Activated CD4-positive, alpha-beta T cell treated with anti-CD3 and anti-CD28 coated beads for 36 hours (primary cell): ENCODE data around the gene SCAMP4. TPM values are rescaled to one million over a fixed set of nuclear protein-coding genes. Genes with fewer than 3 reads are reported as not detected.
"Not testable (repeated sequence)": the region's sequence is repeated elsewhere in the genome, so short reads cannot be mapped to it uniquely, and the experiment has no call there.

ENCODE experiments used
- ATAC-seq: fragments of 200-7000 bp; cut with Tn5 transposase; one replicate; pipeline ENCODE4 v1.10.0; 2021; ENCODE audit warnings: mild to moderate bottlenecking, moderate library complexity
- CTCF ChIA-PET: fragments of 350-600 bp; sonication (Branson Sonifier 250); formaldehyde crosslinking; loops from one replicate; lab custom pipeline; 2021; ENCODE audit warnings: antibody characterized with exemption; lab: Charles Lee
- POLR2A ChIA-PET: fragments of 350-600 bp; sonication (Branson Sonifier 250); formaldehyde crosslinking; loops from one replicate; lab custom pipeline; 2021; ENCODE audit warnings: antibody characterized with exemption, inconsistent platforms; lab: Charles Lee
- DNase-seq: peaks from one replicate; pipeline ENCODE4 v3.0.0-alpha.2; 2020
- H3K27ac Mint-ChIP-seq: one replicate; pipeline ENCODE4 v1.8.0; 2021; ENCODE audit warnings: mixed read lengths
- H3K27me3 Mint-ChIP-seq: one replicate; pipeline ENCODE4 v1.8.0; 2021; ENCODE audit warnings: mixed read lengths
- H3K36me3 Mint-ChIP-seq: one replicate; pipeline ENCODE4 v1.8.0; 2021; ENCODE audit warnings: low read depth, mixed read lengths
- H3K4me1 Mint-ChIP-seq: one replicate; pipeline ENCODE4 v1.8.0; 2021; ENCODE audit warnings: mixed read lengths
- H3K4me3 Mint-ChIP-seq: one replicate; pipeline ENCODE4 v1.8.0; 2021; ENCODE audit warnings: mild to moderate bottlenecking, moderate library complexity, mixed read lengths
- H3K9me3 Mint-ChIP-seq: one replicate; pipeline ENCODE4 v1.8.0; 2021; ENCODE audit warnings: low read depth, mixed read lengths
- intact Hi-C, 2 experiments: fragments of 100-400 bp; cut with DNase I in 1 of 2; cut with micrococcal nuclease in 1 of 2; formaldehyde crosslinking; loops; one replicate each; pipeline versions ENCODE4 v1.14.2 to v1.15.1; 2022 to 2024; cut with DNase I, micrococcal nuclease
- total RNA-seq, 2 experiments: library from RNA; stranded (reverse); gene quantifications; one replicate each; pipeline ENCODE4 v1.2.3, GENCODE V29; 2021

Gene SCAMP4
- total RNA-seq, 2 experiments from 2014 or later, result 20.5 to 25.6 TPM

DNA sequence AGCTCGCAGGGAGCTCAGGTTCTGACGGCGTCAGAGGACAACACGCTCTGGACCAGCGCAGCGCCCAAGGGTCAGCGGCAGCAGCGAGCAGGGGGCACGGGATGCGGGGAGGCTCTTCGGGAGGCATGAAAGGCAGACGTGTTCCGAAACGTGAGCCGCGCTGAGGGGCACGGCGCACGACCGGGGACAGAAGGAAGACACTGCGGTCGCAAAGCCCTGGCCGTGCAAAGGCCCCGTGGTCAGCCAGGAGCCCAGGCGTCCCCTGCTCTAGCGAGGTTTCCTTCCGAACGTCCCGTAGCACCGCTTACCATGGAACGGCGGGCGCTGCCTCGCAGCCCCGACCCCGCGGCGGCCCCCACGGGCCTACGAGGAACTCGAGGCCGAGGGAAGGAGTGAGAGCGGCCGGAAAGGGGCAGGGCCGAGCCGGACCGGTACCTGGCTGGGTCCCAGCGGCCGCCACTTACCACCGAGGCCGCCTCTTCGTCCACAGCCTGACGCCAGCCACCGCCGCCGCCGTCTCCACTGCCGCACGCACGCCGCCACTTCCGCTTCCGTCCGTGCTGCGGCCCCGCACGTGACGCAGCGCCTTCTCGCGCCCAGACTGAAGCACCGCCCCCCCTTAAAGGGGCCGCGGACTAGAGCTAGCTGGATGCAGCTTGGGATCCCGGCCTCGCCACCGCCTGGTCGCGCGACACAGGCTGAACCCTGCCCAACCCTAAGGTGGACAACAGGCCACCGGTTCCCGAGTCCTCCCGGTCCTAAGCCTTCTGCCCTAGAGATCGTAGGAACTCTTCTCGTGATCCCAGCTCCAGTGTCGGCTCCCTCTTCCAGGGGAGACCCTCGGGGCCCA is 29.3 kb upstream of the SCAMP4 start:
- intact Hi-C loops, result loop anchor here (1.0 to 5.0 kb wide), 6 partner anchors 9 to 361 kb away; partner anchors contain the start of genes ABHD17A (in 2 of the 2), ADAT3 (in 1 of the 2), IZUMO4 (in 1 of the 2) and MOB3A (in 1 of the 2)
- POLR2A ChIA-PET, result interaction anchor here (0.6 to 1.5 kb wide), 8 partner anchors 9 to 156 kb away, joined by 3 to 6 read pairs (median 4); partner anchors contain the start of gene ABHD17A
- DNase-seq, result peak; percentile 95

GRCh38 chr19:1876496-1877279 is 28.5 kb upstream of the SCAMP4 start:
- peaks cover 23% of the 10 kb centered on the region for H3K36me3 Mint-ChIP-seq
- H3K4me1 Mint-ChIP-seq, result peaks cover 20% of the 10 kb centered on the region
- CTCF ChIA-PET, result interaction anchor here (0.6 to 1.3 kb wide), 9 partner anchors 8 to 505 kb away, joined by 3 to 4 read pairs (median 3); partner anchors contain the start of gene ABHD17A
- ATAC-seq (peak; percentile 16), DNase-seq (peak; percentile 34)
- H3K27ac Mint-ChIP-seq, result peak overlapping the region; percentile 95
- H3K9me3 Mint-ChIP-seq, H3K27me3 Mint-ChIP-seq: not testable (repeated sequence)
- POLR2A ChIA-PET, result interaction anchor here (0.5 to 1.5 kb wide), 8 partner anchors 8 to 155 kb away, joined by 3 to 6 read pairs (median 4); partner anchors contain the start of gene ABHD17A
- intact Hi-C loops, result loop anchor here (1.0 to 5.0 kb wide), 6 partner anchors 9 to 361 kb away; partner anchors contain the start of genes ABHD17A (in 2 of the 2), ADAT3 (in 1 of the 2), IZUMO4 (in 1 of the 2) and MOB3A (in 1 of the 2)
- H3K4me3 Mint-ChIP-seq, result peak overlapping the region; percentile 92

More for the DNA sequence above, 29.3 kb upstream of the SCAMP4 start:
- Mint-ChIP-seq H3K27me3 (no peaks in the 10 kb centered on the region), H3K36me3 (peaks cover 23% of the 10 kb centered on the region), H3K9me3 (no peaks in the 10 kb centered on the region), H3K27ac (peak overlapping the region; percentile 97), H3K4me3 (peak overlapping the region; percentile 92), H3K4me1 (peaks cover 20% of the 10 kb centered on the region)
- CTCF ChIA-PET, result interaction anchor here (0.6 to 1.5 kb wide), 10 partner anchors 9 to 281 kb away, joined by 3 to 8 read pairs (median 4); partner anchors contain the start of gene ABHD17A
- ATAC-seq, result peak; percentile 96

GRCh38 chr19:1877280-1877660 is 27.9 kb upstream of the SCAMP4 start:
- not testable (repeated sequence) for DNase-seq, H3K9me3 Mint-ChIP-seq, H3K27ac Mint-ChIP-seq, H3K27me3 Mint-ChIP-seq, H3K4me3 Mint-ChIP-seq, ATAC-seq
- H3K4me1 Mint-ChIP-seq, result peaks cover 25% of the 10 kb centered on the region
- intact Hi-C loops, result loop anchor here in 1 of 2 experiments (5.0 kb wide), 1 partner anchor 360 kb away; the partner anchor contains the start of genes PLEKHJ1 and SF3A2
- CTCF ChIA-PET, result interaction anchor here (0.6 to 0.7 kb wide), 2 partner anchors 12 to 505 kb away, joined by 3 to 4 read pairs; no protein-coding TSS in a partner anchor
- POLR2A ChIA-PET, result interaction anchor here (1.5 kb wide), 1 partner anchor 20 kb away, joined by 5 read pairs; no protein-coding TSS in a partner anchor
- peaks cover 23% of the 10 kb centered on the region for H3K36me3 Mint-ChIP-seq

- ATAC-seq, POLR2A ChIA-PET, CTCF ChIA-PET, H3K9me3 Mint-ChIP-seq, H3K27me3 Mint-ChIP-seq, H3K4me3 Mint-ChIP-seq, DNase-seq: not testable (repeated sequence)
- intact Hi-C loops, result loop anchor here in 1 of 2 experiments (5.0 kb wide), 1 partner anchor 359 kb away; the partner anchor contains the start of genes PLEKHJ1 and SF3A2
- H3K4me1 Mint-ChIP-seq, result peaks cover 35% of the 10 kb centered on the region
- peak overlapping the region; percentile 25 for H3K27ac Mint-ChIP-seq
- peaks cover 27% of the 10 kb centered on the region for H3K36me3 Mint-ChIP-seq
These were observed 26.6 kb upstream of the SCAMP4 start for GRCh38 chr19:1878583-1878982.

DNA sequence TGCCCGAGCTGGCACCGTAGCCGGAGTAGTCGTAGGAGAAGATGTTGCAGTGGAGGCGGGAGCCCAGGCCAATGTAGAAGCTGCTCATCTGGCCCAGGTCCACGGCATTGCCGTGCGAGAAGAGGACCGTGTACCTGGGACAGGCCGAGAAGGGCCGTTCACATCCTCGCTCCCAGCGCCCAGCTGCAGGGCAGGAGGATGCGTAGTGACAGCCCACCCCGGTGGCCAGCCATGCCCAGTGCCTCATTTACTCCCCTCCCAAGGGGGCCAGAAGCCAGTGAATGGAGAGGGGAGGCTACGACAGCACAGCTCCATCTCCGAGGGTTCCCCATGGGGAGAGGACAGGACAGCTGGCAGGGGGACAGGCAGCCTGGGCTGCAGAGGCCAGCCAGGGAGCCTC is 25.2 kb upstream of the SCAMP4 start:
- H3K4me3 Mint-ChIP-seq, POLR2A ChIA-PET: not testable (repeated sequence)
- intact Hi-C loops, result loop anchor here in 1 of 2 experiments (5.0 kb wide), 2 partner anchors 272 to 357 kb away; partner anchors contain the start of genes AP3D1, PLEKHJ1 and SF3A2

DNA sequence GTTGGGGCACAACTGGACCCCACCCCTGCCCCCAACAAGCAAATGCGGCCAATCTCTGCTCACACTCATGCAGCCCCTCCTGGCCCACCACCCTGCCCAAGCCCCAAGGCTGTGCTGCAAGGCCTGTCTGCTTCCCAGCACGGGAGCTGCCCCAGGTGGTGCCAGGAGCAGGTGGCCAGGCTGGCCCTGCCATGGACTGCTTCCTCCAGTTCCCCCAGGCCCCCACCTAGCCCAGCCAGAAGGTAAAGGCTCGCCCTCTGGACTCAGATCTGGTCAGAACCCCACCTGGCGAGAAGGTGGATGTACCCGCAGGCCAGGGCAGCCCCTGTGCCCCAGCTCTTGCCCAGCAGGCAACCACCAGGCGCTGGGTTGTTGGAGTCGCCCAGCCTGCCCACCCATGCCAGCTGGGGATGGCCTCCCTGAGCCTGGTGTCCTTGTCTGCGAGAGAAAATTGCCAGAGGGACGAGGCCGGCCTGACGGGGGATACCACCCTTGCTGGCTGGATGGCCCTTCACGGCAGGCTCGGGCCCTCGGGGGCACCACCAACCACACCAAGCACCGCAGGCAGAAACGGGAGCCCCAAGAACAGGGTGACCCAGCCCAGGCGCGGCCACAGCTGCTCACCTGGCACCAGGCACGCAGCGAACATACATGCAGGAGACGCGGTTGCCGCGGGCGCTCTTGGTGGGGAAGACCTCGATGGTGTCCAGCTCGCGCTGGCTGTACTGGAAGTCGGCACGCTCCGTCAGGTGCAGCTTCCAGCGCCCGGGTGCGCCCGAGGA is 24.4 kb upstream of the SCAMP4 start:
- ChIA-PET CTCF (no interaction called here), POLR2A (no interaction called here)
- intact Hi-C loops, result loop anchor here in 1 of 2 experiments (5.0 kb wide), 1 partner anchor 271 kb away; the partner anchor contains the start of gene AP3D1
- DNase-seq (no peak), ATAC-seq (no peak)
- Mint-ChIP-seq H3K27me3 (no peaks in the 10 kb centered on the region), H3K4me3 (peak overlapping the region; percentile 28), H3K9me3 (no peaks in the 10 kb centered on the region), H3K4me1 (peaks cover 34% of the 10 kb centered on the region), H3K36me3 (peaks cover 21% of the 10 kb centered on the region), H3K27ac (peak overlapping the region; percentile 25)

More for the DNA sequence above, 25.2 kb upstream of the SCAMP4 start:
- CTCF ChIA-PET, H3K27ac Mint-ChIP-seq, H3K27me3 Mint-ChIP-seq, H3K9me3 Mint-ChIP-seq, DNase-seq, ATAC-seq: not testable (repeated sequence)
- peaks cover 22% of the 10 kb centered on the region for H3K36me3 Mint-ChIP-seq
- peaks cover 30% of the 10 kb centered on the region for H3K4me1 Mint-ChIP-seq

DNA sequence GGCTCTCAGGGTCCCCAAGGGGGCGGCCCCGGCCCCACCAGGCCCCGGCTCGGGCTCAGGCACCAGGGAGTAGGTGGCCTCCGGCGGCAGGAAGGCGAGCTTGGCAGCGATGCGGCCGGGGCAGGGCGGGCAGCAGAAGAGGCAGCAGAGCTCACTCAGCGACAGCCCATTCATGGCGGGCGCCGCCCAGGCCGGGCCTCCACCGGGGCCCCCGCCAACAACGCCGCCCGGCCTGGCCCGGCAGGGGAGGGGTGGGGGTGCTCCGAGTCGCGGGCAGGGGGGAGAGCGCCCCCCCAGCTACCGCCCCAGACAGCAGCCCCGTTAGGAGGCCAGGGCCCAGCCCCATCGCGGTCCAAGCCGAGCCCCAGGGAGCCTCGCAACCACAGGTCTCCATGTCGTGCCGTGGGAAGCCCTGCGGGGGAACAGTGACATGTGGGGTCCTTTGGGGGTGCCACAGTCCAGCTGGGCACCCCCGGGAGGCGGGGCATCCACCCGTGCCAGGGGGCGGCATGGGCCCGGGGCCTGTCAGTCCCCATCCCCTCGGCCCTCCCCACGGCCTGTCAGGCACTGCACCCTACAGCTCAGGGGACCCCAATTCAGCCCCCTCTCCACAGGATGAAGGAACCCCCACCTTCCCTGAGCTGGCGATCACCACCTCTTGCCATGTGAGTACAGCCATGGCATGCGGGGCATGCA is 23.7 kb upstream of the SCAMP4 start:
- CTCF ChIA-PET, DNase-seq, H3K9me3 Mint-ChIP-seq, ATAC-seq, POLR2A ChIA-PET, H3K27me3 Mint-ChIP-seq: not testable (repeated sequence)
- Mint-ChIP-seq H3K4me1 (peaks cover 33% of the 10 kb centered on the region), H3K27ac (peak overlapping the region; percentile 98), H3K4me3 (peak overlapping the region; percentile 97), H3K36me3 (peaks cover 18% of the 10 kb centered on the region)
- intact Hi-C loops, result loop anchor here in 1 of 2 experiments (5.0 kb wide), 1 partner anchor 271 kb away; the partner anchor contains the start of gene AP3D1

- H3K4me3 Mint-ChIP-seq, result peak overlapping the region; percentile 97
- POLR2A ChIA-PET, result no interaction called here
- intact Hi-C loops, result loop anchor here in 1 of 2 experiments (5.0 kb wide), 1 partner anchor 270 kb away; the partner anchor contains the start of gene AP3D1
These were observed 23.0 kb upstream of the SCAMP4 start for GRCh38 chr19:1882089-1882785.

More at GRCh38 chr19:1882089-1882785, 23.0 kb upstream of the SCAMP4 start:
- Mint-ChIP-seq H3K36me3 (peaks cover 18% of the 10 kb centered on the region), H3K4me1 (peaks cover 31% of the 10 kb centered on the region), H3K27ac (peak overlapping the region; percentile 98), H3K27me3 (no peaks in the 10 kb centered on the region), H3K9me3 (no peaks in the 10 kb centered on the region)
- peak; percentile 57 for ATAC-seq
- CTCF ChIA-PET, result interaction anchor here (0.5 kb wide), 1 partner anchor 202 kb away, joined by 3 read pairs; no protein-coding TSS in a partner anchor
- peak; percentile 82 for DNase-seq
